HEK293 (cell line): ENCODE data around the gene SH2D7.

Experiments
- BCL11B ChIP-seq: fragments of 450-650 bp; formaldehyde crosslinking; IDR thresholded peaks from 2 replicates; pipeline ENCODE4 v1.5.1; 2016; ENCODE audit warnings: low read depth, missing biosample characterization, missing genetic modification characterization
- CTCF ChIP-seq: fragments of 450-650 bp; formaldehyde crosslinking; IDR thresholded peaks from 2 replicates; pipeline ENCODE4 v1.5.1; 2016; ENCODE audit warnings: missing biosample characterization, missing genetic modification characterization
- ZNF274 ChIP-seq, 2 experiments: fragments of 200-500 bp in 1 of 2; fragments of 450-650 bp in 1 of 2; sonication (Bioruptor generic) in 1 of 2; formaldehyde crosslinking in 1 of 2; IDR thresholded peaks; 2 replicates each; pipeline versions ENCODE4 v1.5.1 to v1.6.1; 2014 to 2016; ENCODE audit warnings: borderline replicate concordance in 1 of 2, inconsistent platforms in 1 of 2, low read length in 1 of 2, missing biosample characterization in 1 of 2, missing genetic modification characterization in 1 of 2
- ZNF37A ChIP-seq: fragments of 450-650 bp; IDR thresholded peaks from 2 replicates; pipeline ENCODE4 v1.5.1; 2018; ENCODE audit warnings: missing biosample characterization, missing genetic modification characterization
- ZNF416 ChIP-seq: fragments of 450-650 bp; formaldehyde crosslinking; IDR thresholded peaks from 2 replicates; pipeline ENCODE4 v1.5.1; 2016; ENCODE audit warnings: missing biosample characterization, missing genetic modification characterization
- ZNF704 ChIP-seq: fragments of 450-650 bp; formaldehyde crosslinking; IDR thresholded peaks from 2 replicates; pipeline ENCODE4 v1.5.1; 2016; ENCODE audit warnings: missing biosample characterization, missing genetic modification characterization
- ZNF776 ChIP-seq: fragments of 450-650 bp; formaldehyde crosslinking; IDR thresholded peaks from 2 replicates; pipeline ENCODE4 v1.5.0; 2017; ENCODE audit warnings: missing biosample characterization, missing genetic modification characterization, borderline replicate concordance

DNA sequence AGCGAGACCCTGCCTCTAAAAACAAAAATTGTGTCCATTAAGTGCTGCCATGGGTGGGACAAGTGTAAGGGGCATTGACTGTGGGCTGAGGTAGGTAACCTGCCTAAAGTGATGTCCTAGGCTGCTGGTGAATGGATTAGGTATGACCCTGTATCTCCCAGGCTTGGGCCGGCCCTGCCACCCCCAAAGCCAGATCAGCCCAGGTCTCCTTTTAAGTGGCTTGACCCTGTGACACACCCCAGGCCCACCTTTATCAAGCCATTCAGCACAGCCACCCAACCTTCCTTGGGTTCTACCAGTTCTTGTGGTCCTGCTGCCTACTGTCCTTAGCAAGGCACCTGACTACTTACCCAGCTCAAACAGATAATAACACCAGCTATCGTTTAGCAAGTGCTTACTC is 20.2 kb downstream of the SH2D7 start:
- TF ChIP-seq CTCF (tag by site-specific recombination) (no peak), ZNF274 (IDR thresholded peaks at IDR 0.05; ENCODE audit: low read length) (no peak), ZNF274 (tag by site-specific recombination; IDR thresholded peaks at IDR 0.05; ENCODE audit: borderline replicate concordance) (no peak), ZNF37A (tag by site-specific recombination) (no peak), ZNF704 (tag by site-specific recombination) (no peak), ZNF416 (tag by site-specific recombination) (no peak), ZNF776 (tag by site-specific recombination) (no peak), BCL11B (no peak)
